NCI-H774 (cell line): Measurements from ENCODE around the gene CAB39.

Experiments
- DNase-seq: peaks from one replicate; lab custom pipeline; 2025; lab: John Stamatoyannopoulos, UW

The CAB39 gene

GRCh38 chr2:230757476-230757875 lies 44.8 kb downstream of the CAB39 start:
- no peak for DNase-seq

- DNase-seq = no peak
Measured at GRCh38 chr2:230758566-230759480, 46.2 kb downstream of the CAB39 start.

DNA sequence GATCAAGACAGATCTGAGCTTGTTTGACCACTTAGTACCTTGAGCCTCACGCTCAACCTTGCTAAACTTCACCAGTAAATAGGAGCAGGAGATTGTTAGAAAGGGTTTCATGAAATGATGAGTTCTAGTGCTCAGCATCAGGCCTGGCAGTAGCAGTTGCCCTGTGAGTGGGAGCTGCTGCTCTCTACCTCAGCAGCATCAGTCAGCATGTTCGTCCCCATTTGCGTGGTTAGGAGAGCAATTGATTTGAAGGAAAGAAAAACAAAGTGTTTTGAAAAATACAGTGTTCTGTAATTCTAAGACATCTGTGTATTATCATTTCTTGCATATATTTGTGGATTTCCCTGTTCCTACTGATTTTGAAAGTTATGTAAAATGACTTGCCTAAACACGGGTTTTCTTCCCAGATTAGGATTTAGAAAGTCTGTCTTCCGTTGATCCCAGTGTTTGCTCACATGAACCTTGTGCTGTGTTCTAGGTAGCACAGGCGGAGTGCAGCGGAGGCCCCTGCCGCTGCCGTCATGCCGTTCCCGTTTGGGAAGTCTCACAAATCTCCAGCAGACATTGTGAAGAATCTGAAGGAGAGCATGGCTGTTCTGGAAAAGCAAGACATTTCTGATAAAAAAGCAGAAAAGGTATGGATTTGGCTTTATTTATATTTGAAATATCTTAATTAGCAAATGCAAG lies 47.0 kb downstream of the CAB39 start:
- DNase-seq = no peak

- DNase-seq = no peak
Measured at GRCh38 chr2:230761704-230762103, 49.1 kb downstream of the CAB39 start.

DNA sequence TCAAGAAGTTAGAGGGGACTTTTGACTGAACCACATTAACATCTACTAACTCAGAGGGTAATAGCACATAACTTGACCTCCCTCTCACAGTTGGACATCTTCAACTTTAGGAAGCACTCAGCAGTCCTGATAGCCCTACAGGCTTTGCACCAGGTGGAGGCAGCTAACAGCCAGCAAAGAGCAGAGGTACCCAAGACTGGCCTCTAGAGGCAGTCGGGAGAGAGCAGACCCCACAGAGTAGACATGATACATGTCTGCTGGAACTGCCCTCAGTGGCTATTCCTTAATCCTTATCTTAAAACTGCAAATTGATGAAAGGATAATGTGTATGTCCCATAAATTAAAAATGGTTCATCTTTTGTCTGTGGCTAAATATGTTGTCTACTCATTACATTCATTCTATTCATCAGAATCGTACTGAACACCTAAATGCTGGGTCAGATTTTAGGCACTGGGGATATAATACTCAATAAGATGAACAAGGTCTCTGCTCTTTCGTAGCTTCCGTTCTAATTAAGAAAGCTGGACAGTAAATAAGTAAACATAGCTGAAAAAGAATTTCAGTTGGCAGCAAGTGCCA lies 49.8 kb downstream of the CAB39 start:
- DNase-seq = no peak

GRCh38 chr2:230764346-230764745 lies 51.7 kb downstream of the CAB39 start:
- DNase-seq = no peak

DNA sequence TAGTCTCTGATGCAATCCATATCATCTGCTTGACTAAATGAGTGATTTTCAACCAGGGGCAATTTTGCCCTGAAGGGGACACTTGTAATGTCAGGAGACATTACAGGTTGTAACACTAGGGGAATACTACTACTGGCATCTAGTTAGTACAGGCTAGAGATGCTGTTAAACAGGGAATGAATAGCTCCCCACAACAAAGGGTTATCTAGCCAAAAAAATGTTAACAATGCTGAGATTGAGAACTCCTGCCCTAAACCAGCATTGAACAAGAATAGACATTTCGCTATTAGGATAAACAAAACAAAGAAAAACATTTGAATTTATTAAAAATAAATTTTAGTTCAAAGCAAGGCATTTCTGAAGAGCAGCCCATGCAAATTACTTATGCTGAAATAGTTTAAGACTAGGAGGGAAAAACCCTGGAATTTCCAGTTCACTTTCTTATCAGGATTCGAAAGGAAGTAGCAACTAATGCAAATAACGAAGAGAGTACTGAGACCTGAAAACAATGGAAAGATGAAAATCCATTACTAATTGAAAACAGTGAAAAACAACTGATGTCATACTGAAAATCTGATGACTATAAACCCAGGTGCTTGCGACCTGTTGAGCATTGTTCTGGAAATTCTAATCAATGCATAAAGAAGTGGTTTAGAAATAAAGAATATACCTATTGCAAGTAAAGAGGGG lies 53.1 kb downstream of the CAB39 start:
- no peak for DNase-seq

DNA sequence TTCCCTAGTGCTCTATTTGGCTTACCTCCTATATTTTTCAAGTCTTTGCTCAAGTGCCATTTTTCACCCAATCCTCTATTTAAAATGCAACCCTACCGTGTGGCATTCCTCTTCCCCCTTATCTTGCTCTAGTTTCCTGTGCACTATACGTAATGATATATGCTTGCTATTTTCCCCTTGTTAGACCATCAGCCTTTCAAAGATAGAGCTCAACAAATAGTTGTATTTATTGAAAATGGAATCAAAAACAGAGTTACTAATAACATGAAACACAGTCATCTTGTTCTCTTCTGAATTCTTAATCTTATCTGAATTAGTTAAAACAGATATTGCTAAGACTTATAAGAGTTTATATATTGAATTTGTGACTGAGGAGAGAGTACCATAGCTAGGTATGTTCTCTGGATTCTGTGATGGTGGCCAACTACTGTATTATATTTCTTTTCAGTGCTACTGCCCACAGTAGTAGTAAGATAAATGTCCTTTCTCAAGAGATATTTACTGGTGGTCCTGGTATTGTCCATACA lies 55.3 kb downstream of the CAB39 start:
- no peak for DNase-seq

DNA sequence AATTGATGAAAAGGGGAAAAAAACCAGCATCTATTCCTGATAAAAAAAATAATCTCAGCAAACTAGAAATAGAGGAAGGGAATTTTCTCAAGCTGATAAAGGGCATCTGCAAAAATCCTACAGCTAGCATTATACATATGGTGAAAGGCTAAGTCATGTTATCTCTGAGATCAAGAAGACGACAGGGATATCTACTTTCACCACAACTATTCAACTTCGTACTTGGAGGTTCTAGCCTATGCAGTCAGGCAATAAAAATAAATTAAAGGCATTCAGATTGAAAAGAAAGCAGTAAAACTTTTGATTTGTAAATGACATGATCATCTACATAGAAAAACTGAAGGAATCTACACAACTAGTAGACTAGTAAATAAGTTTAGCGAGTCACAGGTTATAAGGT lies 58.2 kb downstream of the CAB39 start:
- no peak for DNase-seq

GRCh38 chr2:230772156-230772555 lies 59.5 kb downstream of the CAB39 start:
- no peak for DNase-seq

- no peak for DNase-seq
Measured at GRCh38 chr2:230773039-230773773, 60.6 kb downstream of the CAB39 start.

GRCh38 chr2:230774348-230774951 lies 61.8 kb downstream of the CAB39 start:
- no peak for DNase-seq

GRCh38 chr2:230775737-230776136 lies 63.1 kb downstream of the CAB39 start:
- DNase-seq = no peak

GRCh38 chr2:230777721-230778120 lies 65.1 kb downstream of the CAB39 start:
- DNase-seq = no peak

DNA sequence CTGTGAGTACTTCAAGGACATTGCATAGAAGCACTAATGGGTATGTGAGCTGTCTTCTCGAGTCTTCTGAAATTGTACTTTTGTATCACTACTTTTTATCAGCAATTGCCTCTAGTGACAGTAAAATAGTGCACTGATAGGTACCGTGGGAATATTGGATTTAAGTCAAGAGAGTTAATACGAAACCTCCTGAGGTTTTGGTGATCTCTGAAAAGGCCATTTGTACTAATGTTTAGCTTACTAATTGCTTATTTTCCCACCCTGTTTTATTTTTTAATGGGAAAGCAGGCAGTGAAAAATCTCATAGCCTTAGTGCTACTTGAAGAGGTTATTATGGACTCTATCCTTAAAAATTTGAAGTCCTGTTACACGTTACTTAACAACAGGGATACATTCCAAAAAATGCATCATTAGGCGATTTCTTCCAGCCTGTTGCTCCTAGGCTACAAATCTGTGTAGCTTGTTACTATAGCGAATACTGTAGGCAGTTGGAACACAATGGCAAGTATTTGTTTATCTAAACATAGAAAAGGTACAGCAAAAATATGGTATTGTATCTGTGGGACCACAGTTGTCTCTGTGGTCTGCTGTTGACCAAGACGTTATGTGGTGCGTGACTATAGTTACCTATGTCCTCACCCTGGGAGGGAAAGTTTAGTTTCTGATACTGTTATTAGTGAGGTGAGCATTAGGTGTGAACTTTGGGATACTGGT lies 65.9 kb downstream of the CAB39 start:
- no peak for DNase-seq

DNA sequence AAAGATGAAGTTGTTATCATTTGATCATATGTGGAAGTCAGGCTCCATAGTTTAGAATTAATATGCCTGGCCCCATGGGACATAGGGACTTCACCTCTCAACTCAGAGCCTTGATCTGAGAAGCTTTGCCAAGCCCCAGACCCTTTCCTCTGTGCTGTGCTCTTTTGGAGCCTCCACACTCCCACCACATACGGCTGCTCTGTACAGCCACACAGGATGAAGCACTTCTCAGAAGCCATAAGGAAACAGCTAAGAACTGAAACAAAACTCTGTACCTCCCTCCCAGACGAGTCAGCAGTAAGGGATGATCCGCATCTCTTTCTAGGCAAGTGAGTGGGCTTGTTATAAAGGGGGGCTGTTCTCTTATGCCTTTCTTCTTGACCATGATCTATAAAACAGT lies 66.5 kb downstream of the CAB39 start:
- DNase-seq = no peak

DNA sequence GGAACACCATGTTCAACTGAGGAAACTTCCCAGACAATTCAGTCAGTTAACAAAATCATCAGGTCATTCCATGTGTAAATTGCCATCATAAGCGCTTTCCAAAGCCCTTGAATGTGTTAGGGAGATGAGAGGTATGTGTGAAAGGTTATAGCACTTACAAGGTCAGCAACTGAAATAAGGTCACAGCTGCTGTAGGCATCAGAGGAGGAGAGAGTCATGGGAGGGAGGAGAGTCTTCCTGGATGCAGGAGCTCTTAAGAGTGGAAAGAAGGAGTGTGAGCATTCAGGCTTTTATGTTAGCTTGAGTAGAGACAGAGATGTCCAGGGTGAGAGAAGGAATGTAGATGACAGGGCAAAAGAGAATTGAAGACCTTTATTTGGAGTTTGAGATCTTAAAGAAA lies 67.0 kb downstream of the CAB39 start:
- no peak for DNase-seq

DNA sequence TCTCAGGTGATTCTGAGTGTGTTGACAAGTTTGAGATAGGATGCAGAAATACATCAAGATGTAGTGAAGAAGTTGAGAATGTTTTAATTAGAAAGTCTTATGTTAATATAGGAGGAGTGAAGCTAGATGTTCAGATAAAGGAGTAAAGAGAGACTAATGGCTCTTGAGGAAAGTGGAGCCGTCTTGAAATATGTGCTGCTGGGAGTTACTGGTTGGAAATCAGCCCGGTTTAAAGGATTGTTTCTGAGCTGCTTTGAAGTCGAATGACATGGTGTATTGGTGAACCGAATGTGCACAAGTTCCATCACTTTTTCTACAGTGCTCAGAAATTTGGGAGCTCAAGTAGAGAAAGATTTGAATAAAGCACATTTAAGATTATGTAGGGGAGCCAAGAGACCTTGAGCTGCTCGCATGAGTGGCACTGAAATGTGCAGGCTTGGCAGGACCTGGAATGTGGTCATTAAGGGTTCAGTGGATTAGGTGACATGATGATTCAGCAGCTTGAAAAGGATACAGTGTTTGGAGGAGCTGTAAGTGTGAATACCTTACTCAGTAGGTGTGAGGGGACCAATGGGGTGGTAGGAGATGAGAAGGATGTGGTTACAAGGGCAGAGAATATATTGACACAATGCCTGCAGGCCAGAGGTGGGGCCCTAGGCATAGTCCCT lies 68.6 kb downstream of the CAB39 start:
- DNase-seq = no peak

DNA sequence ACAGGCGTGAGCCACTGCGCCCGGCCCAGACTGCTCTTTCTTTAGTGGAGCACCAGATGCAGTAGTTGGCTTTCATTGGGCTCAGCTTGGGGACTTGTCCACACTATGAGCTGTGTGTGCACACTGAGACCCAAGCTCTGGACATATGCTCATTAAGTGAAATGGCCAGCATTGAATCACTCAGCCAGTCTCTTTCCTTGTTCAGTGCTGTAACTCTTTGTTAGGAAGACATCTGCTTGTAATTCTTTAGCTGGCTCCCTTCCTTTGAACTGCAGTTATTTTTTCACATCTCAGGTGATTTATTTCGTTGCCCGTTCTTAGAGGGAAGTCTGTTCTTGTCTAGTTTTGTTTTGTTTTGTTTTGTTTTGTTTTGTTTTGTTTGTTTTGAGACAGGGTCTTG lies 70.5 kb downstream of the CAB39 start:
- DNase-seq = no peak

DNA sequence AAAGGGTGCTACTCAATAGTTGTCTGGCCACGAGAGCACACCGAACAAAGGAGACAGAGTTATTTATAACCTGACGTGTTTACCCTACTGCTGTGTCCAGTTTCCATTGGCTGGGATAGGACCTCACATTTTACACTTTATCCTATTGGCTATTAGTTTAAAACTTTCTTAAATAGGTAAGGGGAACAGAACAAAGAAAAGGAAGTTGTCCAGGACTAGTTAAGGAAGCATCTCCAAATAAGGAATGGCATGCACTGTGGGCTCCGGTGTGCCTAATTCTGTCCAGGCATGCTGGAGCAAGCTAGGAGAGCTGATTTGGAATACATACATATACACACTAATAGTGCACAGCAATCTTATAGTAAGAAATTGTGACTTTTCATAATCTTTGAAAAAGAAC lies 72.2 kb downstream of the CAB39 start:
- DNase-seq = no peak
